HEK293 (cell line): Measurements from ENCODE around the gene AMPD3.
A peak's percentile ranks its signal among the peaks of the same experiment; 100 is the strongest.

Source experiments
- CTCF ChIA-PET: fragments of 350-600 bp; formaldehyde crosslinking; extraction: SDS; loops from one replicate; lab custom pipeline; 2021; ENCODE audit warnings: antibody characterized with exemption; lab: Yijun Ruan, JAX
- POLR2A ChIA-PET: fragments of 300-600 bp; formaldehyde crosslinking; extraction: SDS; loops from one replicate; lab custom pipeline; 2020; ENCODE audit warnings: antibody characterized with exemption, inconsistent platforms; lab: Yijun Ruan, JAX
- H3K27ac ChIP-seq: fragments of 200-500 bp; sonication (Bioruptor generic); 2 replicates; pipeline ENCODE4 v1.5.1; 2014; ENCODE audit warnings: low read depth, low read length, control low read depth, inconsistent platforms; ENCODE audit errors: extremely low read depth
- H3K36me3 ChIP-seq, 2 experiments: fragments of 200-500 bp in 1 of 2; sonication (Bioruptor generic) in 1 of 2; 1 replicate in 1 of 2; 2 replicates in 1 of 2; pipeline ENCODE4 v1.5.1; 2014 to 2017; ENCODE audit warnings: inconsistent platforms in 2 of 2, low read length in 2 of 2; ENCODE audit not compliant: control insufficient read depth in 2 of 2, insufficient read depth in 1 of 2
- H3K4me1 ChIP-seq: fragments of 200-500 bp; sonication (Bioruptor generic); 2 replicates; pipeline ENCODE4 v1.5.1; 2014; ENCODE audit warnings: mild to moderate bottlenecking, low read length, inconsistent platforms; ENCODE audit not compliant: control insufficient read depth, insufficient read depth
- H3K4me3 ChIP-seq: 2 replicates; pipeline ENCODE4 v1.5.1; 2011; ENCODE audit warnings: low read depth, mild to moderate bottlenecking, control low read depth, low read length, moderate library complexity
- H3K9me3 ChIP-seq: fragments of 200-500 bp; sonication (Bioruptor generic); 2 replicates; pipeline ENCODE4 v1.5.1; 2014; ENCODE audit warnings: low read depth, low read length, inconsistent platforms; ENCODE audit not compliant: control insufficient read depth, insufficient read depth
- GLIS1 ChIP-seq: fragments of 450-650 bp; formaldehyde crosslinking; IDR thresholded peaks from 2 replicates; pipeline ENCODE4 v1.5.1; 2016; ENCODE audit warnings: missing biosample characterization, missing genetic modification characterization
- HOXD13 ChIP-seq: sonication (generic); formaldehyde crosslinking; IDR thresholded peaks from 2 replicates; pipeline ENCODE4 v1.8.0; 2022; ENCODE audit warnings: missing genetic modification reagents, borderline replicate concordance
- WT1 ChIP-seq: fragments of 450-650 bp; formaldehyde crosslinking; IDR thresholded peaks from 2 replicates; pipeline ENCODE4 v1.5.1; 2016; ENCODE audit warnings: missing biosample characterization, missing genetic modification characterization
- ZFP69B ChIP-seq: fragments of 450-650 bp; formaldehyde crosslinking; IDR thresholded peaks from 2 replicates; pipeline ENCODE4 v1.5.1; 2016; ENCODE audit warnings: missing biosample characterization, missing genetic modification characterization
- ZNF10 ChIP-seq: fragments of 450-650 bp; formaldehyde crosslinking; IDR thresholded peaks from 2 replicates; pipeline ENCODE4 v1.5.1; 2017; ENCODE audit warnings: missing biosample characterization, missing genetic modification characterization
- ZNF114 ChIP-seq: fragments of 450-650 bp; formaldehyde crosslinking; IDR thresholded peaks from 2 replicates; pipeline ENCODE4 v1.5.0; 2017; ENCODE audit warnings: missing biosample characterization, missing genetic modification characterization
- ZNF132 ChIP-seq: fragments of 450-650 bp; formaldehyde crosslinking; IDR thresholded peaks from 2 replicates; pipeline ENCODE4 v1.5.1; 2017; ENCODE audit warnings: missing biosample characterization, missing genetic modification characterization, borderline replicate concordance
- ZNF146 ChIP-seq: fragments of 450-650 bp; formaldehyde crosslinking; IDR thresholded peaks from 2 replicates; pipeline ENCODE4 v1.5.1; 2016; ENCODE audit warnings: missing biosample characterization, missing genetic modification characterization
- ZNF214 ChIP-seq: fragments of 450-650 bp; formaldehyde crosslinking; IDR thresholded peaks from 2 replicates; pipeline ENCODE4 v1.5.1; 2017; ENCODE audit warnings: missing biosample characterization, mild to moderate bottlenecking, missing genetic modification characterization, borderline replicate concordance
- ZNF23 ChIP-seq: fragments of 450-650 bp; formaldehyde crosslinking; IDR thresholded peaks from 2 replicates; pipeline ENCODE4 v1.5.1; 2016; ENCODE audit warnings: missing biosample characterization, missing genetic modification characterization, borderline replicate concordance
- ZNF292 ChIP-seq: fragments of 450-650 bp; formaldehyde crosslinking; IDR thresholded peaks from 2 replicates; pipeline ENCODE4 v1.5.1; 2016; ENCODE audit warnings: low read depth, missing biosample characterization, missing genetic modification characterization, borderline replicate concordance
- ZNF394 ChIP-seq: fragments of 450-650 bp; formaldehyde crosslinking; IDR thresholded peaks from 2 replicates; pipeline ENCODE4 v1.5.1; 2016; ENCODE audit warnings: missing biosample characterization, missing genetic modification characterization, mild to moderate bottlenecking, moderate library complexity, borderline replicate concordance
- ZNF48 ChIP-seq: fragments of 450-650 bp; formaldehyde crosslinking; IDR thresholded peaks from 2 replicates; pipeline ENCODE4 v1.5.1; 2016; ENCODE audit warnings: missing biosample characterization, missing genetic modification characterization
- ZNF513 ChIP-seq: fragments of 450-650 bp; IDR thresholded peaks from 2 replicates; pipeline ENCODE4 v1.5.1; 2018; ENCODE audit warnings: missing biosample characterization, missing genetic modification characterization
- ZNF830 ChIP-seq: fragments of 450-650 bp; IDR thresholded peaks from 2 replicates; pipeline ENCODE4 v1.5.0; 2018; ENCODE audit warnings: missing biosample characterization, missing genetic modification characterization, low read depth, mild to moderate bottlenecking, moderate library complexity
- ZSCAN16 ChIP-seq: fragments of 450-650 bp; formaldehyde crosslinking; IDR thresholded peaks from 2 replicates; pipeline ENCODE4 v1.5.1; 2016; ENCODE audit warnings: missing biosample characterization, missing genetic modification characterization
- TF ChIP-seq, protein P1 (sequence below): fragments of 450-650 bp; formaldehyde crosslinking; IDR thresholded peaks from 2 replicates; pipeline ENCODE4 v1.5.1; 2016; ENCODE audit warnings: missing biosample characterization, missing genetic modification characterization
- TF ChIP-seq, protein P2 (sequence below): fragments of 450-650 bp; formaldehyde crosslinking; IDR thresholded peaks from 2 replicates; pipeline ENCODE4 v1.5.1; 2017; ENCODE audit warnings: missing biosample characterization, missing genetic modification characterization

The AMPD3 gene

GRCh38 chr11:10542776-10543175 lies 87.7 kb downstream of the AMPD3 start:
- H3K36me3 ChIP-seq: no peaks in the 10 kb centered on the region
- no peaks in the 10 kb centered on the region for H3K9me3 ChIP-seq
- no peak overlapping the region for H3K4me3 ChIP-seq
- TF ChIP-seq ZNF394 (no peak), ZNF146 (tag by site-specific recombination) (peak; percentile 76), ZNF114 (tag by site-specific recombination) (no peak), GLIS1 (tag by site-specific recombination) (no peak)
- ChIA-PET POLR2A (interaction anchor here (0.6 kb wide), 1 partner anchor 1667 kb away, joined by 4 read pairs; no protein-coding TSS in a partner anchor), CTCF (interaction anchor here (0.6 kb wide), 1 partner anchor 795 kb away, joined by 5 read pairs; no protein-coding TSS in a partner anchor)
- no peaks in the 10 kb centered on the region for H3K4me1 ChIP-seq
- H3K27ac ChIP-seq: no peak overlapping the region

- ChIA-PET POLR2A (no interaction called here), CTCF (interaction anchor here (0.6 kb wide), 1 partner anchor 140 kb away, joined by 3 read pairs; no protein-coding TSS in a partner anchor)
- Histone ChIP-seq H3K27ac (no peak overlapping the region), H3K4me3 (no peak overlapping the region), H3K9me3 (no peaks in the 10 kb centered on the region), H3K36me3 (no peaks in the 10 kb centered on the region), H3K4me1 (no peaks in the 10 kb centered on the region)
- TF ChIP-seq WT1 (tag by site-specific recombination) (no peak), ZFP69B (tag by site-specific recombination) (no peak), ZNF48 (tag by site-specific recombination) (no peak), ZNF830 (tag by site-specific recombination) (no peak), ZSCAN16 (tag by site-specific recombination) (no peak), HOXD13 (CRISPR knock-in tag) (no peak), ZNF132 (tag by site-specific recombination) (no peak), ZNF10 (tag by site-specific recombination) (no peak), ZNF292 (no peak), ZNF23 (tag by site-specific recombination) (no peak), ZNF214 (tag by site-specific recombination) (no peak), ZNF513 (tag by site-specific recombination) (no peak)
- TF ChIP-seq, protein P1, sequence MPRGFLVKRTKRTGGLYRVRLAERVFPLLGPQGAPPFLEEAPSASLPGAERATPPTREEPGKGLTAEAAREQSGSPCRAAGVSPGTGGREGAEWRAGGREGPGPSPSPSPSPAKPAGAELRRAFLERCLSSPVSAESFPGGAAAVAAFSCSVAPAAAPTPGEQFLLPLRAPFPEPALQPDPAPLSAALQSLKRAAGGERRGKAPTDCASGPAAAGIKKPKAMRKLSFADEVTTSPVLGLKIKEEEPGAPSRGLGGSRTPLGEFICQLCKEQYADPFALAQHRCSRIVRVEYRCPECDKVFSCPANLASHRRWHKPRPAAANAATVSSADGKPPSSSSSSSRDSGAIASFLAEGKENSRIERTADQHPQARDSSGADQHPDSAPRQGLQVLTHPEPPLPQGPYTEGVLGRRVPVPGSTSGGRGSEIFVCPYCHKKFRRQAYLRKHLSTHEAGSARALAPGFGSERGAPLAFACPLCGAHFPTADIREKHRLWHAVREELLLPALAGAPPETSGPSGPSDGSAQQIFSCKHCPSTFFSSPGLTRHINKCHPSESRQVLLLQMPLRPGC (tag by site-specific recombination): no peak
- TF ChIP-seq, protein P2, sequence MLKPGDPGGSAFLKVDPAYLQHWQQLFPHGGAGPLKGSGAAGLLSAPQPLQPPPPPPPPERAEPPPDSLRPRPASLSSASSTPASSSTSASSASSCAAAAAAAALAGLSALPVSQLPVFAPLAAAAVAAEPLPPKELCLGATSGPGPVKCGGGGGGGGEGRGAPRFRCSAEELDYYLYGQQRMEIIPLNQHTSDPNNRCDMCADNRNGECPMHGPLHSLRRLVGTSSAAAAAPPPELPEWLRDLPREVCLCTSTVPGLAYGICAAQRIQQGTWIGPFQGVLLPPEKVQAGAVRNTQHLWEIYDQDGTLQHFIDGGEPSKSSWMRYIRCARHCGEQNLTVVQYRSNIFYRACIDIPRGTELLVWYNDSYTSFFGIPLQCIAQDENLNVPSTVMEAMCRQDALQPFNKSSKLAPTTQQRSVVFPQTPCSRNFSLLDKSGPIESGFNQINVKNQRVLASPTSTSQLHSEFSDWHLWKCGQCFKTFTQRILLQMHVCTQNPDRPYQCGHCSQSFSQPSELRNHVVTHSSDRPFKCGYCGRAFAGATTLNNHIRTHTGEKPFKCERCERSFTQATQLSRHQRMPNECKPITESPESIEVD: no peak
Measured at GRCh38 chr11:10543782-10544181, 88.7 kb downstream of the AMPD3 start.
